OCI-LY1 (cell line): ENCODE measurements around the gene KDM2A.
A peak's percentile ranks its signal among the peaks of the same experiment; 100 is the strongest.

Experiments
- H2AFZ ChIP-seq: fragments of 200-600 bp; sonication (generic), shearing (Covaris generic); 2 replicates; pipeline ENCODE4 v1.6.0; 2014; ENCODE audit warnings: antibody characterized with exemption, mild to moderate bottlenecking, low read length
- H3F3A ChIP-seq: fragments of 200-600 bp; sonication (generic), shearing (Covaris generic); 2 replicates; pipeline ENCODE4 v1.6.0; 2014; ENCODE audit warnings: mild to moderate bottlenecking, antibody characterized with exemption, low read length, moderate library complexity; ENCODE audit not compliant: insufficient read depth
- H3K27ac ChIP-seq: fragments of 200-600 bp; sonication (generic); 2 replicates; pipeline ENCODE4 v1.5.1; 2014; ENCODE audit warnings: low read length, mixed run types, mild to moderate bottlenecking, low read depth; ENCODE audit not compliant: poor library complexity, severe bottlenecking
- H3K27me3 ChIP-seq: fragments of 200-600 bp; sonication (generic); 2 replicates; pipeline ENCODE4 v1.6.0; 2014; ENCODE audit warnings: antibody characterized with exemption, mild to moderate bottlenecking, low read length, moderate library complexity; ENCODE audit not compliant: insufficient read depth
- H3K36me3 ChIP-seq: fragments of 200-600 bp; sonication (generic); 2 replicates; pipeline ENCODE4 v1.6.1; 2014; ENCODE audit warnings: mild to moderate bottlenecking, antibody characterized with exemption, low read length, moderate library complexity, mixed read lengths; ENCODE audit not compliant: insufficient read depth
- H3K4me1 ChIP-seq: fragments of 200-600 bp; sonication (generic); 2 replicates; pipeline ENCODE4 v1.5.1; 2014; ENCODE audit warnings: mild to moderate bottlenecking, low read length, moderate library complexity; ENCODE audit not compliant: insufficient read depth, severe bottlenecking
- H3K4me2 ChIP-seq: fragments of 200-600 bp; sonication (generic), shearing (Covaris generic); 2 replicates; pipeline ENCODE4 v1.6.1; 2014; ENCODE audit warnings: low read length
- H3K4me3 ChIP-seq: fragments of 200-600 bp; sonication (generic); 2 replicates; pipeline ENCODE4 v1.5.1; 2014; ENCODE audit warnings: low read length, low read depth, mild to moderate bottlenecking, mixed read lengths; ENCODE audit not compliant: poor library complexity, severe bottlenecking
- H3K79me2 ChIP-seq: fragments of 200-600 bp; shearing (Covaris generic); 2 replicates; pipeline ENCODE4 v1.6.1; 2016; ENCODE audit warnings: mixed run types, low read length, mixed read lengths; ENCODE audit not compliant: insufficient read depth
- H3K9ac ChIP-seq: fragments of 200-600 bp; sonication (generic), shearing (Covaris generic); 2 replicates; pipeline ENCODE4 v1.6.1; 2014; ENCODE audit warnings: mild to moderate bottlenecking, low read length, mixed read lengths
- H3K9me2 ChIP-seq: fragments of 200-600 bp; sonication (generic), shearing (Covaris generic); 2 replicates; pipeline ENCODE4 v1.6.1; 2014; ENCODE audit warnings: low read depth, mild to moderate bottlenecking, low read length, mixed read lengths
- H3K9me3 ChIP-seq: fragments of 200-600 bp; shearing (Covaris generic); 2 replicates; pipeline ENCODE4 v1.6.1; 2014; ENCODE audit warnings: low read length, mixed read lengths
- H4K20me1 ChIP-seq: fragments of 200-600 bp; sonication (generic), shearing (Covaris generic); 2 replicates; pipeline ENCODE4 v1.6.0; 2016; ENCODE audit warnings: mild to moderate bottlenecking, low read length; ENCODE audit not compliant: insufficient read depth
- EZH2 ChIP-seq: fragments of 200-600 bp; sonication (generic), shearing (Covaris generic); IDR thresholded peaks from 2 replicates; pipeline ENCODE4 v1.8.0; 2017; ENCODE audit warnings: borderline replicate concordance, mixed run types, mild to moderate bottlenecking, antibody characterized with exemption, low read length, moderate library complexity, mixed read lengths
- TF ChIP-seq, protein P1 (sequence below): fragments of 200-600 bp; sonication (generic), shearing (Covaris generic); IDR thresholded peaks from 2 replicates; pipeline ENCODE4 v1.5.1; 2017; ENCODE audit warnings: mild to moderate bottlenecking, antibody characterized with exemption, low read length, moderate library complexity, mixed read lengths

Gene KDM2A

DNA sequence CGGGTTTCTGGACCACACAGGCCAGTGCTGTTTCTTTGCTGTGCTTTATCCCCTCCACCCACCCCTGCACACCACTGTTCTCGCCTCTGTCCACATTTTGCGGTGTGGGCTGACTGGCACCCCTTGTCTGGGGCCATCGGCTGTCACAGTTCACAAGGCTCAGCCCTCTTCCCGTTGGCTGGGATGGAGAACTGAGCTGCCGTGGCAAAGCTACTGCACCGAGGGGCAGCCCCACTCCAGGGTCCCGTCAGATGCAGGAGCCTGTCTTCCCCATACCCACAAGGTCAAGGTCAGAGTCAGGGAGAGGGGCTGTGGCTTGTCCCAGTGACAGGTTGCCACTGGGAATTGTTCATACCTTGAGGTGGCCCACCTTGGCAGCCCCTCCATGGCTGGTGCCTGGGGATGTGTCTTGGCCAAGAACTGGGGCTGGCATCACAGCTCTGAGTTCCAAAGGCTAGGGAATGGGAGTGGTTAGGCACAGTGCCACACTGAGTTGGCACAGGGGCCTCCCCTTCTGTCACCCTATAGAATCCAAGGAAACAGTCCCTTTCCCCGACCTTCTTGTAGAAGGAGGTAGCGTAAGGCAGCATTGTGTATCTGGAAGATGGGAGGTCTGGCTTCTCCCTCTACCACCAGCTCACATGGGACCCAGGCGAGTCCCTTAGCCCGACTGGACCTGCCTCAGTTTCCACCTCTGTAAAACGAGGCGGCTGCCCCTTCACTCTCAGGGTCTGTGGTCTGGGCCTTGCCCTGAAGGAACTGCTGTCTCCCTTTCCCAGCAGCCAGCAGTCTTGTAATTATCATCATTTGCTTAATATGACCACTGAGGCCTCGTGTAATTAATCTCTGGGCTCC is 150.6 kb downstream of the KDM2A start:
- Histone ChIP-seq H3K4me2 (peak overlapping the region; percentile 93), H4K20me1 (no peaks in the 10 kb centered on the region), H3K4me1 (peaks cover 78% of the 10 kb centered on the region), H3K79me2 (peaks cover 66% of the 10 kb centered on the region), H3K9ac (peak overlapping the region; percentile 97), H3K27me3 (no peaks in the 10 kb centered on the region), H3K9me3 (no peaks in the 10 kb centered on the region), H3F3A (peaks cover 9% of the 10 kb centered on the region; the same call in 1 of the 2 replicates), H3K4me3 (peak overlapping the region; percentile 93), H3K27ac (peak overlapping the region; percentile 98), H2AFZ (no peak overlapping the region), H3K9me2 (no peaks in the 10 kb centered on the region), H3K36me3 (peaks cover 45% of the 10 kb centered on the region)
- TF ChIP-seq EZH2: no peak
- TF ChIP-seq, protein P1, sequence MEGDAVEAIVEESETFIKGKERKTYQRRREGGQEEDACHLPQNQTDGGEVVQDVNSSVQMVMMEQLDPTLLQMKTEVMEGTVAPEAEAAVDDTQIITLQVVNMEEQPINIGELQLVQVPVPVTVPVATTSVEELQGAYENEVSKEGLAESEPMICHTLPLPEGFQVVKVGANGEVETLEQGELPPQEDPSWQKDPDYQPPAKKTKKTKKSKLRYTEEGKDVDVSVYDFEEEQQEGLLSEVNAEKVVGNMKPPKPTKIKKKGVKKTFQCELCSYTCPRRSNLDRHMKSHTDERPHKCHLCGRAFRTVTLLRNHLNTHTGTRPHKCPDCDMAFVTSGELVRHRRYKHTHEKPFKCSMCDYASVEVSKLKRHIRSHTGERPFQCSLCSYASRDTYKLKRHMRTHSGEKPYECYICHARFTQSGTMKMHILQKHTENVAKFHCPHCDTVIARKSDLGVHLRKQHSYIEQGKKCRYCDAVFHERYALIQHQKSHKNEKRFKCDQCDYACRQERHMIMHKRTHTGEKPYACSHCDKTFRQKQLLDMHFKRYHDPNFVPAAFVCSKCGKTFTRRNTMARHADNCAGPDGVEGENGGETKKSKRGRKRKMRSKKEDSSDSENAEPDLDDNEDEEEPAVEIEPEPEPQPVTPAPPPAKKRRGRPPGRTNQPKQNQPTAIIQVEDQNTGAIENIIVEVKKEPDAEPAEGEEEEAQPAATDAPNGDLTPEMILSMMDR: no peak

DNA sequence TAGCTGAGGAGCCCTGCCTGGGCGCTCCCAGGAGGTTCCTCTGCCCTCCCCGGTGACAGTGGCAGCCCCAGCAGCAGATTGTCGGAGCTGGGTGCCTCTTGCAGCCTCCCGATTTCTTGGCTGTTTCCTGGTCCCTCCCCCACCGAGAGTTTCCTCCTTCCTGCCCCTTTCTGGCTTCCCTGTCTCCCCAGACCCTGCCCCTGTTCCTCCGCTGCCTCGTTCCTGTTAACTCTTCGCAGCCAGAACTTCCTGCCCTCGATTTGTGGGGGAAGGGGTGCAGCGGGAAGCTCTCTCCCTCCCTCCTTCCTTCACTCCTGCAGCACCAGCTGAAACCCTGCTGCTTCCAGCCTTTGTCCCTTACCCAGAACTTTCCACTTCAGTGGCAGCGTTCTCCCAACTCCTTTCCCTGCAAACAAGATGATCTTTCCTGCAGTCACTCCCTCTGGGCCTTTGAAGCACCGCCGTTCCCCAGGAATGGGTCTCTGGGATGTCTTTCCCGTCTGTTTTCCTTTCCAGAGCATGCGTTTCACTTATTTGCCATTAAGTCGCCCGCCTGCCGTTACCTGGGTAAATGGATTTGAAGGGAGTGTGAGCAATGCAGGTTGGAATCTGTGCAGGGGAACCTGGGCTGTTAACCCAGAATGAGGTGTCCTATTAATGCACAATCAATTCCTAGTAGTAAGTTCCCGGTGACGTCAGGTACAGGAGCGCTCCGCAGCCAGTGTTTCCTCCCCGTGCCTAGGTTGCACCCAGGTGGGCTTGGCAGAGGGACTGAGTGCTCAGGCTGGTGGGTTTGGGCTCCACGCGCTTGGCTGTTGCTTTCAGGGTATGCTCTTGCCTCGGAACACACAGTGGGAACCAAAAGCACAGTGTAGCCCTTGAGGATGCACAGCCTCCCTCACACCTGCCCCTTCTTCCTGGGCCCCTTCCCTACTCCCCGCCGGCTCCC is 151.5 kb downstream of the KDM2A start:
- peaks cover 85% of the 10 kb centered on the region for H3K4me1 ChIP-seq
- TF ChIP-seq, protein P1: no peak
- no peak for TF ChIP-seq EZH2
- H3K4me2 ChIP-seq: peak overlapping the region; percentile 93
- H3K9ac ChIP-seq: peak overlapping the region; percentile 97
- H3K27me3 ChIP-seq: no peaks in the 10 kb centered on the region
- H3K79me2 ChIP-seq: peaks cover 70% of the 10 kb centered on the region
- peaks cover 9% of the 10 kb centered on the region; the same call in 1 of the 2 replicates for H3F3A ChIP-seq
- peak overlapping the region; percentile 98 for H3K27ac ChIP-seq
- peaks cover 53% of the 10 kb centered on the region for H3K36me3 ChIP-seq
- no peak overlapping the region for H2AFZ ChIP-seq
- H3K9me3 ChIP-seq: no peaks in the 10 kb centered on the region
- no peaks in the 10 kb centered on the region for H3K9me2 ChIP-seq
- H3K4me3 ChIP-seq: peak overlapping the region; percentile 93
- no peaks in the 10 kb centered on the region for H4K20me1 ChIP-seq

DNA sequence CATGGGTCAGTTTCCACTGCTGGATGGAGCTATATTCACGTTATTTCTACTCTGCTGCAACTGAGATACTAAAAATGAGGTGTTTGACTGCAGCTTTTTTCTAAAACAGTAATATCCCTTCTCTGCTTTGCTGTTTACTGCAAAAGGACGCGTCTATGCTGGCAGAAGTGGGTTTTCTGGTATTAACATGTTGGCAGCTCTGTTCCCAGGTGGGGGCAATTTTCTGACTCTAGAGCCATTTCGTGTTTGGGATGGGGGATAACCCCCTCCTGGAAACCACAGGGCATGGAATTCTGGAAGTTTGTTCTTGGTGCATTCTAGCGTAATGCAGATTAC is 152.1 kb downstream of the KDM2A start:
- H3K4me2 ChIP-seq: peak overlapping the region; percentile 93
- peak overlapping the region; percentile 93 for H3K4me3 ChIP-seq
- H3K36me3 ChIP-seq: peaks cover 59% of the 10 kb centered on the region
- no peaks in the 10 kb centered on the region for H3K27me3 ChIP-seq
- H3K9me3 ChIP-seq: no peaks in the 10 kb centered on the region
- no peaks in the 10 kb centered on the region for H3K9me2 ChIP-seq
- peaks cover 9% of the 10 kb centered on the region; the same call in 1 of the 2 replicates for H3F3A ChIP-seq
- peaks cover 70% of the 10 kb centered on the region for H3K79me2 ChIP-seq
- peak overlapping the region; percentile 97 for H3K9ac ChIP-seq
- no peak for TF ChIP-seq EZH2
- TF ChIP-seq, protein P1: no peak
- H3K4me1 ChIP-seq: peaks cover 85% of the 10 kb centered on the region
- H3K27ac ChIP-seq: peak overlapping the region; percentile 98
- H2AFZ ChIP-seq: no peak overlapping the region
- no peaks in the 10 kb centered on the region for H4K20me1 ChIP-seq
